DMS153 treated with DMSO at 0.1 percent for 48 hours (cell line): ENCODE results near the gene ASTN2.

Source experiments
- DNase-seq: peaks from one replicate; lab custom pipeline; 2025; ENCODE audit not compliant: unreplicated experiment; lab: John Stamatoyannopoulos, UW

The ASTN2 gene

DNA sequence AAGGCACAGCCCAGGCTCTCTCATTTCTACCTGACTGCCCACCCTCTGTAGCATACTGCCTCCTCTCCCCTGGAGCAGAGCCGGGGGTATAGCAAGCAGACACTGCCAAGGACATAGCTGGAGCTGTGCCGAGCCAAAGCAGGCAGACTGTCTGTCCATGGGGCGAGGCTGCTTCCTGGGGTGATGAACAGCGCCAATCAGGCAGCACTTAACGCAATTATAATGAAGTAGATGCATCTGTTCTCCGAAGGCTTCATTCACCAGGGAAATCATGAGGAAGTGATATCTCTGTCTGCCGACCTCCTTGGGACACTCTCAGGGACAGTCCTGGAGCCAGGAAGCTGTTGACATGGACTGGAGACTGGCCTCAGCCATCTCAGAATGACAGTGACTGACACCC is 230.7 kb downstream of the ASTN2 start:
- DNase-seq: no peak

DNA sequence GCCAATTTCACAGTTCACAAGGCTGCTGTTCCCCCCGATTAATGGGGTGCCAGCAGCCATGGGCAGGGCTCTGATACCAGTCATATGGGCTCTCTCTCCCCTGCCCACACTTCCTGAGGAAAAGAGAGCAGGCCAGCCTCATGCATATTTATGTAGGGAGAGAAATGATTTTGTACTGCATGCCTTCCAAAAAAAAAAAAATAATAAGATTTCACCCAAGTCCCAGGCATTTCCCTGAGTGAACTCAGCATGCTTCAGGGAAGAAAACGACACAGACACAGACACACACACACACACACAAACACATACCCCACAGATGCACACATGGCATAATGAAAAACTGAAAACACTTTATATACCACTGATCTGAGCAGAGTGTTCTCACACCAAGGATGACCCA is 232.8 kb downstream of the ASTN2 start:
- no peak for DNase-seq

DNA sequence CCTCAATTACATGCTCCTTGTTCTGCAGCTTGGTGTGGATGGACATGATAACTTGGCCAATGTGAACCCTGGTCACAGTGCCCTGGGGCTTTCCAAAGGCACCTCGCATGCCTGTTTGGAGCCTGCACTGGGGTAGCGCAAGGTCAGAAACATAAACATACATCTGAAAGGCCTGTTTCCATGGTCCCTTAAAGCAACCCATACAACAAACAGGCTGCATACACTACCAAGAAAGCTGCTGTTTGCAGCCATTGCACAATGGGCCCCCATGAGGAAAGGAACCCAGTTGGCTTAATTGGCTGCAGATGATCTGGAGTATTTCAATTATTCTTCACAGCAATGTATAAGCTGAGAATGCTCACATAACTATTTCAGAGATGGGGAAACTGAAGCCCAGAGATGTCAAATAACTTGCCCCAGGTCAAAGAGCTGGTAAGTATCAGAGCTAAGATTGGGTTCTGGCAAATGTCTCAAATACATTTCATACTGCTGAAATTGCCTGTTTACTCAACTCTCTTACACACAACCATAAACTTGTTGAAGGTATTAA is 233.9 kb downstream of the ASTN2 start:
- no peak for DNase-seq

DNA sequence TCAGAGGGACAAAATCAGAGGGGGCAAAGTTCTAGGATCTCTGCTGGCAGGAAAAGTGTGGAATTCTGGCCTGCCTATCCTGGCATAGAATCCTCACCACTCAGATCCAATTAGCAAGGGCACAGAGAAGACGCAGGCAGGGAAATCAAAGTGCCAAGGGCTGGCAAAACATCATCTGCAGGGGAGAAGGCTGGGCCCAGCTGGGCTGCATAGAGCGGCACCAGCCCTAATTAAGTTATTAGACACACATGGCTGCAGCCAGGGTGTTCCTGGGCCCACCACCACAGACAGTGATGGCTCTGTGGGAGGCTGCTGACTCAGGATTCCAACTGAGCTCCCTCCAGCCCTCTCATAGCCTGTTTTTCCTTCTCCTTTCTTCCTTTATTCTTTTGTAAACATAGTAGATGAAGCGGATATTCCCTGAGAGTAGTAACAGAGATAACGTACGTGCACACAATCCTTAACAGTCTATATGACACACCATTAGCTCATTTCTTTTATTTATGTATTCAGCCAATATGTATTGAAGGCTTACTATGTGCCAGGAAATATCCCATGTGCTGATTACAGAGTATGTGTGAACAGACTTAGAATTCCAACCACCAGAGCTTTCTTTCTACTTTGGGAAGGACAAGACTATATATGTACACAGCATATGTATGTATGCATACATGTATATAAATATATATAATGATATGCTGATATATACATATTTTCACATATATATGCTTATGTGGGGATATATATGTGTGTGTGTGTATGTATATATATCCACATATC is 236.1 kb downstream of the ASTN2 start:
- DNase-seq: no peak

DNA sequence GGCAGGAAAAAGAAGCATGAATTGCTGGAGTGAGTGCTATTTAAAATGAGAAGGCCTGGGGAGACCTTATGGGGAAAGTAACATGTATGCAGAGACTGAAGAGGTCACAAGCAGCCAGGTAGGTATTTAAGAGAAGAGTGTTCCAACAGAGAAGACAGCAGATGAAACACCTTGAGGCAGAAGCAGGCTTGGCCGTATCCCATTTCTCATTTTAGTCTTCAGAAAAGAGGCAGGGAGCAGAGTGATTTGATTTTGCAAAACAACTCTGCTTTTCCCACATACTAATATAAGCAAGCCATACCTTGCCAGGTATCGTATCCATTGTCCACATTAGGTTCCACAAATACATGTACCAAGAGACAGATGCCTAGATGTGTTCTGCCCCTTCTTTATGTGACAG is 244.3 kb downstream of the ASTN2 start:
- no peak for DNase-seq

DNA sequence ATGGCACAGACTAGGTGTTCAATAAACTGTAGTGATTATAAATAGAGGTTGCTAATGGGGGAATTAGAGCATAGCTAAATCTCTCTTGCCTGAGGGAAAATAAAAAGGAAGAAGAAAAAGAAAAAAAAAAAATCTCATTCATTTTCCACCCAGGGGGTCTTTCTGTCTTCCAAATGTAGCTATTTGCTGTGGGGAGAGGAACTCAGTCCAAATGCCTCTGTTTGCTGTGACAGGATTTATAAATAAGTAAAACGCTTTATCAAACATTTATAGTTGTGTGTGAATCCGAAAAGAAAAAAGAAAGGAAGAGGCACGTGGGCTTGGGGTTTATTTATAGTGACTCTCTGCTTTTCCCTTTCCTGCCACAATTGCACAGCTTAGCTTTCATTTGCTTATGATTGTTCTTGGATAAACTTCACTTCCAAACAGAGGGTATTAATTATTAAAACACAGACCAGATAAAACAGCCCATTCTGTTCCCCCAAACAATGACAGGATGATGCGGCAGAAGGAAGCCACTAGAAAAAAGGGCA is 245.7 kb downstream of the ASTN2 start:
- no peak for DNase-seq

DNA sequence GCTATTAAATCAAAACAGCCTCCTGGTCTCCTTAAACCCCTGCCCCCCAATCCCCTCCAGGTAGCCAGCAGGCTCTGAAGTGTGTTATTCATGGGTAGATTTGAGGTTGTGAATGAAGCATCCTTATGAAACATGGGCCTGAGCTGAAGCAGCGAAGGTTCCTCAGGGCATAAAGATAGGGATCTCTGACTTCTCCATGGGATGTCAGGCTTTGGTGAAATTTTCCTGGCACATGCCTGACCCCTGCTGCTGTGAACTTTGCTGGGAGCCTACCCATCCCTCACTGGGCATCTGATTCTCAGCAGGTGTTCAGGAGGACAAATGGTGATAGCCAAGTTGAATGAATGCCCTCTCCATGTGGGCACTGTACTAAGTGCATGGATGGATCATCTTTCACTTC is 250.3 kb downstream of the ASTN2 start:
- DNase-seq: no peak

DNA sequence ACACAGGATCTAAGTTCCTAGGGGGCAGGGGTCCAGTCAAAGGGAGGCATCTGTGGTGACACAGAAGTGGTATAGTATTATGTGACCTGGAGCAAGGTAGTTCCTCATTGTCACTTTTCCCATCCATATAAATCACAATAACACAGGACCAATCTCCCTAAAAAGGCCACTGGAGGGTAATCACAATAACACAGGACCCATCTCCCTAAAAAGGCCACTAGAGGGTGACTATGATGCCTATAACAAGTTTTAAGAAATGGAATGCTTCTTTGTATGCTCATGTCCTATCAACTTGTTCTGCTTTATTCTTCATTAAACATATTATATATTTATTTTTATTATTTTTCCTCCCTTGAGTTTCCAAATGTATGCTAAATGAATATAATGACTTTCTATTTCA is 254.6 kb downstream of the ASTN2 start:
- no peak for DNase-seq

DNA sequence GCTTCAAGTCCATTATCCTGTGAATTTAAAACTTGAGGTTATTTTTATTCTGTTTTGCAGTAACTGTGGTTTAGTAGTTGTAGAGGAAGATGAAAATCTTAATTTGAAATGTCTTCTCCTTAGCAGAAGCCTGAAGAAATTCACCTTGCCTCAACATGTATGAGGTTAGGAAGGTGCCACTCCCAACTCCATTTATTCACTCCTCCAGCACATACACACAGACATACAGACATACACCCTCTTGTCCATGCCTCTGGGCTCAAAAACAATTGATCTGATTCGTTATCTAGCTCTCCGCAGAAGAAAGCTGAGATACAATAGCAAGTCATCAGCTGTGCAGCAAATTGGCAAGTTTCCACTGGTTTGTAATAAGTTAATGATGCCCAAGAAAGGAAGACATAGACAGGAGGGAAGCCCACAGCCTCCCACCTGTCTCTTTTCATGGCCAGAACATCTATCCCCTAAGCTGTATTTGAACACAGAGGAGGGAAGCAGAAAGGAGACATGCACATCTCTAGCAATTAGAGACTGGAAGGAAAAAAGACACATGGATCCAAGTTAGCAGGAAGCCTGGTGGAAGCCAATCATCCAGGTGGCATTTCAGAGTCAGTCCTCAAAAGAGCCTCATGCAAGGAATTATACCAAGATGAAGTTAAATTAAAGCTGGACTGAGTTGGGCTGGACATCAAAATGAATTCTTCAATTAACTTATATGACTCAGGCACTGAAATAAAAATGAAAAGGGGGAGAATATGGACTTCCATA is 257.9 kb downstream of the ASTN2 start:
- DNase-seq: no peak

DNA sequence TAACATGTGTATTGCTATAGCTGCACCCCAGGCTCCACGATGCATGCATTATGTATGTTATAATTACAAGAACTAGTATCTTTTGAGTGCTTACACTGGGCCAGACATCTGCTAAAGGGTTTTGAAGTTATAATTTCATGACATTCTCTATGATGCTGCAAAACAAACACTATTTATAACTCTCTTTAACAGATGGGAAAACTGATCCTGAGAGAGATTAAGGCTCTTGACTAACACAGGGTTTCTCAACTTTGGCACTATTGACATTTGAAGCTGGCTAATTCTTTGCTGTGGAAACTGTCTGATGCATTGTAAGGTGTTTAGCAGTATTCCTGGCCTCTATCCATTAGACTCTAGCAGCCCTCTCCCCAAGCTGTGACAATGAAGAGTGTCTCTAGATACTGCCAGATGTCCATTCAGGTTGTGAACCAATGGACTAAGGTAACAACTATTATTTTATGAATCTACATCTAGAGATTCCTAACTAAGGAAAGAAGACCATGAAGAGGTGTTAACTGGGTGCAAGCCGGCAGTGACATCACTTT is 258.6 kb downstream of the ASTN2 start:
- DNase-seq: no peak

DNA sequence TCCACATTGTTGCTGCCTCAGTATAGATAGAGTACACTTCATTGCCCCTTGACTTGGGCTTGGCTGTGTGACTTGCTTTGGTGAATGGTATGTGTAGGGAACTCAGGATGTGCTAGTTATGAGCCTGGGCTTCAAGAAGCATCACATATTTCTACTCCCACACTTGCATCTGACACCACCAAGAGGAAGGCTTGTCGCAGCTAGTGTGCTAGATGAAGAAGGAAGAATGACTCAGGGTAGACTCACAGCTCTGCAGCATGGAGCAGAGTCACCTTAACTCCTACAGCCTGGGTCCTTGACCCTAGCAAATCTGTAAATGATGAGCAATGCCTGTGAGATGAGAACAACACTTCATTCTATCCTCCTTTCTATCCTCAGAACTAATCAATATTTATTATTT is 261.8 kb downstream of the ASTN2 start:
- no peak for DNase-seq

DNA sequence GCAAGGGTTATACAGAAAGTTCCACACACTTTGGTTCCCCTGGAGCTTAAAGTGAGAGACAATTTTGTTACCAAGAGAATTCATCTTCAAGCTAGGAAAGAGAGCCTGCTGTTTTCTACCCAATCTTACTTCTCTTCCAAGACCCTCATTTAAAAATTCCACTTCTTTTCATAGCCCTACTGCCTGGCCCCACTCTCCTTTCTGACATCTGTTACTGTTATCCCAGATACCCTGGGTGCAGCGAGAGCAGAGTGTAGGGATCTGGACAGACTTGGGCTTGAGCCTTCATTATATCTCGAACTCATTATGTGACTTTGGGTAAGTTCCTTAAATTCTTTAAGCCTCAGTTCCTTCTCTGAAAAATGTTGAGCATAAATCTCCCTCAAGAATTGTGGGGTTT is 263.1 kb downstream of the ASTN2 start:
- DNase-seq: no peak

DNA sequence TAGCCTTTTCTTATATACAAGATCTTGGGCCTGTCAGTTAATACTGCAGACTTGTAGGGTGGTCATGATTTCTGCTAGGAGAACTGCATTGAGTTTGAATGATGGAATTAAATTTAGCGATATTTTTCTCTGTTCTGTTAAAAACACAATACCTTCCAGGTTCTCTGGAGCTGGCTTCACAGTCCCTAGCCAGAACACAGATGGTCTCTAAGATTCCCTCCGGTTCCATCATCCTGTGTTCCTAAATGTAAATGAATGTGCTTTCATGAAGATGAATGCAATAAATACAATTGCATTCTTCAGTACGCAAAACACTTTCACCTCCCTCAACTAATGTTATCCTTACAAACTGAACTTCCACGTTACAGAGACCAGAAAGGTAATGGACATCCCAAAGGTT is 264.9 kb downstream of the ASTN2 start:
- no peak for DNase-seq

DNA sequence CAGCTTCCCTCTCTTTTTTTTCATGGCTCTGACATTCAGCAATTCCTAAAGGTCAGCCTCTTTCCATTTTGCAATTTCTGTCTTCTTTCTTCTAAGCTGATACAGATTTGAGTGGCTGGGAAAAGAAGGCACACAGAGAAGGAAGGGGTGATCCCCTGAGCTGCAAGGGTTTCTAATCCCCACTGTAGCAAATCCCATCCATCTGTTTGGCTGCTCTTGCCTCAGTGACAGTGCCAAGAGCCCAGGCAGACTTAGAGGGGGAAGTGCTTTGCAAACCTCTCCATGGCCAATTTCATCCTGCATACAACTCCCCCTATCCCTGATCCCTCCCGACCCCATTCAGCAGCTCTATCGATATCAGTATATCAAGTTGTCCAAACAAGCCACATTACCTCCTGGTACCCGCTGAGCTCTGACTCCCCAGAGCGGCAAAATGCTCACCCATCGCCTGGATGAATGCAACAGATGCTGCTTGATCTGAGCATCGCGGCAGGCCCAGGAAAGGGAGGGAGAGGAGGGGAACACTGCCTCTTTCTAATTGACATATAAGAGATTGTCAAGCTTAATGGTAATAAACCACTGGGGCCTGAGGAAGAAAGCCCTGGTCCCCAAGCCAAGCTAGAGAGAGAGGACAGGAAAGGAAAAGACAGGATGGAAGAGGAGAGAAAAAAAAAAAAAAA is 268.9 kb downstream of the ASTN2 start:
- no peak for DNase-seq

DNA sequence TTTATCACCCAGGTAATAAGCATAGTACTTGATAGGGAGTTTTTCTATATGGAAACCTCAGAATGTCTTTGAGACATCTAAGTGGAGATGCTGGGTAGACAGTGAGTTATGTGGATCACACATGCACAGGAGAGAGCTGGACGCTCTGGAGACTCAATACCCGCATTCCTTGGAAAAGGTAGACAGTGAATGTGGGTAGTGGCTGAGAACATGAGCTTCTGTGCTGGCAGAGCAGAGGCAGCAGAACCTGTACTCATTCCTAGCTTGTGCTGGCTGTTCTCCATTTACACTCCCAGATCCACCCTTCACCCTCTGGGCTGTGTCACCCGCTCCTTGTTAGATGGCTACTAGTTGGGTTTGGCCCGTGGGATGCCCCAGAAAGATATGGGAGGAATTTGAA is 269.8 kb downstream of the ASTN2 start:
- DNase-seq: no peak

DNA sequence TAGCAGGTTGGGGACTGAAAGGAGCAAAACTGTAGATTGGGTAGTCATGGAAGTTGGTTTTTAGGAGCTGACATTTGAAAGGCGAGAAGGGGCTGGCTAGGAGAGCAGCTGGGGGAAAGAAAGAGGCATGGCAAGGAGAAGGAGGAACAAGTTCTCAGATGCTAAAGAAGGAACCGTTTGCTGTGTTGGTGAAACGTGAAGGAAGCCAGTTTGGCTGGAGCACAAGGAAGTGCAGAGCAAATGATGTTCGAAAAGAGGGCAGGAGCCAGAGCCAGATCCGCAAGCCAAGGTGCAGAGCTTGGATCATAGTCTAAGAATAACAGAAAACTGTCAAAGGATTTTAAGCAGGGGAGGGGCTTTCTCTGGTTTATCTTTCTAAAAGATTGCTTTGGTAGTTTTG is 276.6 kb downstream of the ASTN2 start:
- no peak for DNase-seq

DNA sequence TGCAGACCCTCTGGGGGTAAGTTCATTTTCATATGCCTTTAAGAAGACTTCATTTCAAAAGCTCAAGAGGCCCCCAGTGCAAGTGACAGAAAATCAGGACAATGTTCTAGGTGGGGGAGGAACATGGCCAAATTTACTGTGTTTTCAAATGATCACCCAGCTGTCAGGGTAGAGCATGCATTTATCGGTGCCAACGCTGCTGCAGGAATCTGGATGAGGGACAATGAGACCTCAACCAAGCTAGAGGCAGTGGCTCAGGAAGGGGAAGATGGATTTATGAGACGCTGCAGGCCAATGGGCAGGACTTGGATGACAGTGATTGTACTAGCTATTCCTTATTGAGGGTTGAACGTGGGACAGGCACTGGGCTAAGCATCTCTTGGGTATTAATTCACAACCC is 278.4 kb downstream of the ASTN2 start:
- no peak for DNase-seq

DNA sequence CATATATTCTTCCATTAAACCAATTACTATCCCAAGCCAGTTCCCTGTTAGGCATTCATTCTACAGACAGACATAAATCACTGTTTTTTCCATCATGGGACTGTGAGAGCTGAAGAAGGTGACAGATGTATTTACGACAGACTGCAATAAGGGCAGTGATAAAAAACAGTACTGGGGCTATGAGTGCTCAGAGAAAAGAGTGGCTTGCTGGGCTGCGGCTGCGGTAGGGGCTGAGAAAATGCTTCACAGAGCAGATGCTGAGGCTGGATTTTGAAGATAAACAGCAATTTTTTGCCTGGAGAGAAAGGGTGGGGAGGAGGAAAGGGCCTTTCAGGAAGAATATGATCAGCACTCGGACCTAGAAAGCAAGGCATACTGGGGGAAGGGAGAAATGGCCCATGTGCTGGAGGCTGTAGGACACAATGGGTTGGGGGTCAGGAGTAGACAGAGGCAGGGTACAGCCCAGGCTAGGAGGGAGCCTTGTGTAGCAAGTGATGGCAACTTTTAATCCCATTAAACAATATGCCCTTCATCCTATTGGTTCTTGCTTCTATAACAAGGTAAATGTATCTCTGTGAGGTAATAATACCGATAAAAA is 279.3 kb downstream of the ASTN2 start:
- no peak for DNase-seq

DNA sequence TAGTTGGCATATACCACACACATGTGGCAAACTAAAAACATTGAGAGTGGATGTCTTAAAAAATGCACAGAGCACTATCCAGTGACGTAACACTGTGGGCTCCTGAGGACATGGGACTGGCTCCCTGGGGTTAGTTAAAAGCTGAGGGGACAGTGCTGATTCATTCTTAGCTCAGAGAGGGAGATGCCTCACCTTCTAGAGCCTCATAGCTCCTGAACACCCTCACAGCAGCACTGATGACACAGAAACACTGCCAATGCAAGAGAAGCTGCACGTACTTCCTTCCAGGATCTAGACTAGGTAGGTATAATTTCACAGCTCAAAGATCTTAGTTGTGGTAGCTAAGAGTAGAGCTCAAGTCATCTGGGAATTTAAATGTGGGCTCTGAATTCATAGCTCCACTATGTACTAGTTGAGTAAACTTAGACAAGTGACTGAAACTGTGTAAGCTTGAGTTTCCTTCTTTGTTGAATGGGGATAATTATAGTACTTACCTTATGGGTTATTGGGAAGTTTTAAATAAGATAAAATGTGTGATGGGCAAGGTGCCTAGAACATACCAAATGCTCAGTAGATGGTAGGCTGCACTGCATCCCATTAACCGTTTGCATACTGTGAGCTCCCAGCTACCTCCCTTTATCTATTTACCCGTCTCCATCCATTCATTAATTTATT is 279.9 kb downstream of the ASTN2 start:
- DNase-seq: no peak

DNA sequence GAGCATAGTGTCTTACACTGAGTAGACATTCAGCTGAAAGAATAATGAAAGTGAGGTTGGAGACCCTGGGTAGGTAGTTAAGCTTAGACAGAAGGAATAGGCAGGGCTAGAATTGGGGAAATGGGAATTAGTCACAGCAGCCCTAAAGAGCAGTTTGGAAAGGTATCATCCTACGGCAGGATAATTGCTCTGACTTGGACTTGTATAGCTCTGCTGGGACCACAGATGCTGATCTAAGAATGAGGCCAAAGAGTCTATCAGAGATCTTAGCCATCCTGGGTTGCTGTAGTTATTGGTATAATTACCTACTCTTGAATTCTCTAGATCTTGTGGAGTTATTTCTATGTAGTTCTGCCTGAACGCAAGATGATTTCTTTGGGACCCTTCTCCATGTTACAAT is 288.0 kb downstream of the ASTN2 start:
- DNase-seq: no peak
